Measurements from ENCODE around the gene MOV10.
"Not testable (repeated sequence)": the region's sequence is repeated elsewhere in the genome, so short reads cannot be mapped to it uniquely, and the experiment has no call there.

Gene MOV10, protein sequence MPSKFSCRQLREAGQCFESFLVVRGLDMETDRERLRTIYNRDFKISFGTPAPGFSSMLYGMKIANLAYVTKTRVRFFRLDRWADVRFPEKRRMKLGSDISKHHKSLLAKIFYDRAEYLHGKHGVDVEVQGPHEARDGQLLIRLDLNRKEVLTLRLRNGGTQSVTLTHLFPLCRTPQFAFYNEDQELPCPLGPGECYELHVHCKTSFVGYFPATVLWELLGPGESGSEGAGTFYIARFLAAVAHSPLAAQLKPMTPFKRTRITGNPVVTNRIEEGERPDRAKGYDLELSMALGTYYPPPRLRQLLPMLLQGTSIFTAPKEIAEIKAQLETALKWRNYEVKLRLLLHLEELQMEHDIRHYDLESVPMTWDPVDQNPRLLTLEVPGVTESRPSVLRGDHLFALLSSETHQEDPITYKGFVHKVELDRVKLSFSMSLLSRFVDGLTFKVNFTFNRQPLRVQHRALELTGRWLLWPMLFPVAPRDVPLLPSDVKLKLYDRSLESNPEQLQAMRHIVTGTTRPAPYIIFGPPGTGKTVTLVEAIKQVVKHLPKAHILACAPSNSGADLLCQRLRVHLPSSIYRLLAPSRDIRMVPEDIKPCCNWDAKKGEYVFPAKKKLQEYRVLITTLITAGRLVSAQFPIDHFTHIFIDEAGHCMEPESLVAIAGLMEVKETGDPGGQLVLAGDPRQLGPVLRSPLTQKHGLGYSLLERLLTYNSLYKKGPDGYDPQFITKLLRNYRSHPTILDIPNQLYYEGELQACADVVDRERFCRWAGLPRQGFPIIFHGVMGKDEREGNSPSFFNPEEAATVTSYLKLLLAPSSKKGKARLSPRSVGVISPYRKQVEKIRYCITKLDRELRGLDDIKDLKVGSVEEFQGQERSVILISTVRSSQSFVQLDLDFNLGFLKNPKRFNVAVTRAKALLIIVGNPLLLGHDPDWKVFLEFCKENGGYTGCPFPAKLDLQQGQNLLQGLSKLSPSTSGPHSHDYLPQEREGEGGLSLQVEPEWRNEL

DNA sequence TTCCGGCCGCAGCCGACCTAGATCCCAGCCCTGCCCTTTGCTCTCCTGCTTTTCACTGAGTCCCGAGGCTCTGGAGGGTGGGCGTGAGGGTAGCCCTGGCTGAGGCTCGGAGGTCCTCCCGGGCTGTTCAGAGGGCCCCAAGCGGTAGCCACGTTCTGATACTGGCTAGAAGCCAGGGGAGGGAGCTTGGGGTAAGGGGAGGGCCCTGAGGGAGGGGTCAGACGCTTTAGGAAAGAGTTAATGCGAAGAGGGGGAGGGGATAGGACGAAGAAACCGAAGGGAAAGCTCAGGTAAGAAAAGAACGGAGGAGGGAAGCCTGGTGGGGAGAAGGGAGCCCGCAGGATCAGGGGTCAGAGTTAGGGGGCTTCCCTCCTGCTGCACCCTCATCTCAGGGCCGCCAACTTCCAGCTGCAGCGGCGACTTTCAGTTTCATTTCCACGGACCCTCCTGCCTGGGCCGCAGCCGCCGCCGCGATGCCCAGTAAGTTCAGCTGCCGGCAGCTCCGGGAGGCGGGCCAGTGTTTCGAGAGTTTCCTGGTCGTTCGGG, at the start of gene MOV10:
Gene MOV10, plus strand, starts transcription at position 220 of the 546 bp plus-strand sequence. Its CDS starts 254 bp downstream, at position 474.
- peak; percentile 14 for DNase-seq

DNA sequence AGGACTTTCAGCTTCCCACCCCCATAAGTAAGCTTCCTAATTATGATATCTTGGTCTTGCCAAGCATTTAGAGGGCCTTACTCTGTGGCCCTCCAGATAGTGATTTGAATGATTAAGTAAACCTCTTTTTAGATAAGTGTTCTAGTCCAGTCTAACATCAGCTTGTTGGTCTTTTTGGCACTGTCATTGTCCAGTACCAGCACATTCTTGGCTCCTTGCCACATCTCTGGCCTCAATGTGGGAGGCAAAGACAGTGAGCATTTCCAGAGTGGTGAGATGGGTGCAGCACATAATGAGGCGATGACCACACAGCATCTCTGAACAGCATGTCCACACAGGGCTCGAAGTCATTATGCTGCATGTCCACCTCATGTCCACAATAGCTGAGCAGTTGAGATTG, 48.8 kb upstream of the MOV10 start:
- DNase-seq = no peak

DNA sequence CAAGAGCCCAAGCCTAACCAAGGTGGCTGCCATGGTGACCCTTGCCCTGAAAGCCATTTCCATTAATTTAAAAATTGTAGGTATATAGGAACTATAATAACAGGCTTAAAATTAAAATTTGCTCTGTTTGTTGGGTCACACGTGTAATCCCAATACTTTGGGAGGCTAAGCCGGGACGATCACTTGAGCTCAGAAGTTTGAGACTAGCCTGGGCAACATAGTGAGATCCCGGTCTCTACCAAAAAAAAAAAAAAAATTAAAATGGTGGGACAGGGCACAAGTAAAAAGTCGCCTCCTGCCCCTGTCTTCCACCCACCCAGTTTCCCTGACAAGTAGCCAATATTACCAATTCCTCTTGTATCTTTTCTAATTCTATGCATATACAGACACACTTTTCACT, 48.3 kb upstream of the MOV10 start:
- no peak for DNase-seq

GRCh38 chr1:112626887-112627286, 47.6 kb upstream of the MOV10 start:
- DNase-seq = no peak

DNA sequence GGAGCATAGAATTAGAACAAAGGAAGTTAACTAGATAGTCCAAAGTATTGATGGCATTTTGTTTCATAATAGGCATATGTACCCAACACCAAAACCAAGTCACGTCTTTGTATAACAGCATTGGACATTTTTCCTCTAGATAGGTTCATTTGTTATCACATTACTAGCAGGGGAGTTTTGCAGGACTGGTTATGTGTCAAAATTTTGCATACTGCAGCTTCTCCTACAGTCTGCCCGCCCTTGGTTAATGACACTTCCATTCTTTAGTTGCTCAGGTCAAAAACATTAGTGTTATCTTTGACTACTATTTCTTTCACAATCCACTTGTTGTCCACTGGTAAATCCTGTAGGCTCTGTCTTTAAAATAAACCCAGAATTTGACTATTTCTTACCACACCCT, 45.9 kb upstream of the MOV10 start:
- no peak for DNase-seq

- no peak for DNase-seq
Measured at GRCh38 chr1:112629256-112629655, 45.2 kb upstream of the MOV10 start.

GRCh38 chr1:112633628-112634027, 40.8 kb upstream of the MOV10 start:
- DNase-seq = no peak

DNA sequence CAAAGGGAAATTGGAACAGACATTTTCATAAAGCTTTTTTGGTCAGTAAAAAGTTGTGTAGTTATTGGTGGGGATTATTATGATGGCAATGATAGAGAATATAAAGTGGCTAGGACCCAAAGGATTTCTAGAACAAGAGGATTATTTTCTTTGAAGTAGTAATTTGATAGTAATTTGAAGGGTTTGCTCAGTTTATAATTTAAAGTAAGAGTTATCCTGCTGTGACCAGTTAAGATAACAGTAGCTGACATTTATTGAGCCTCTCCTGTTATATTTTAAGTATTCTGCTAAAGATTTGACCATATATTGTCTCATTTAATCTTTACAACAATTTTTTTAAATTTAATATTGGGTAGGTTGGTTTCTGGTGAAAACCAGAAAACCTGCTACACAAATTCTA, 40.1 kb upstream of the MOV10 start:
- DNase-seq = no peak

DNA sequence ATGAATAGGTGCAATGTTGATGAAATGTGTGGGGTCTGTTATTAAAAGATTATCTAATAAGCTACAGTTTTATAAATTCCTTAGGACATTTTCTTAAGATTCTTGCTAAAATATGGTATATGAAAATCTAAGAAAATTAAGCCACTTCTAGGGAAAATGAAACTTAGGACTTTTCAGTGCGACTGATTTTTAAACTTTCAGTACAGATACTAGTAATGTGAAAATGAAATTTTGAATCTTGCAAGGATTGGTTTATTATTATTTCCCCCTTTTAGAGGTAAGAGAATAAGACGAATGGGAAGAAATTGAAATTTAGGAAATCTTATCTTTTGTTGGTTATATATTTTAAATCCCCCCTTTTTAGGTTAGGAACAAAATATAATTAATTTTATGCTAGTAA, 38.4 kb upstream of the MOV10 start:
- no peak for DNase-seq

GRCh38 chr1:112636597-112637253, 37.7 kb upstream of the MOV10 start:
- DNase-seq = no peak

DNA sequence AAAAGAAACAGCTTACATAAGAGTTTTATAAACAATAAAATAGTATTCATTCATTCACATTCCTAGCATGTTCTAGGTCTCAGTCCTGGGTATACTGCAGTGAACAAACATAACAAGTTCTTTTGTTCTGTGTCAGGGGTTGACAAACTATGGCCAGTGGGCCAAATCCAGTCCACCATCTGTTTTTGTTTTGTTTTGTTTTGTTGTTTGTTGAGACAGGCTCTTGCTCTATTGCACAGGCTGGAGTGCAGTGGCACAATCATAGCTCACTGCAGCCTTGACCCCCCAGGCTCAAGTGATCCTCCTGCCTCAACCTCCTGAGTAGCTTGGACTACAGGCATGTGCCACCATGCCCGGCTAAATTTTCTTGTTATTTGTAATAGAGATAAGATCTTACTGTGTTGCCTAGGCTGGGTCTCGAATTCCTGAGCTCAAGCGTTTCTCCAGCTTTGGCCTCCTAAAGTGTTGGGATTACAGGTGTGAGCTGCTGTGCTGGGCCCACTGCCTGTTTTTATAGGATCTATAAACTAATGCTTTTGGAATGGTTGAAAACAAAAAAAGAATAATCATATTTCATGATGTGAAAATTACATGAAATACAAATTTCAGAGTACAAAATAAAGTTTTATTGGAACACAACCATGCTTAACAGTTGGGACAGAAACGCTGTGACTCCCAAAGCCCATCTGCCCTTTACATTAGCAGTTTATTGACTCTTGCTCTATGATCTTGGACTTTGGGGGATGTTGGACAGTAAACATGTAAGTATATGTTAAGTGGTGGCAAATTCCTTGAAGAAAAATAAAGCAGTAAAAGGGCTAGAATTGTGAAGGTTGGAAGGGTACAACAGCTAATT, 37.0 kb upstream of the MOV10 start:
- no peak for DNase-seq

- DNase-seq = no peak
Measured at GRCh38 chr1:112638110-112638428, 36.4 kb upstream of the MOV10 start.

- DNase-seq = not testable (repeated sequence)
Measured at GRCh38 chr1:112640437-112640836, 34.0 kb upstream of the MOV10 start.

DNA sequence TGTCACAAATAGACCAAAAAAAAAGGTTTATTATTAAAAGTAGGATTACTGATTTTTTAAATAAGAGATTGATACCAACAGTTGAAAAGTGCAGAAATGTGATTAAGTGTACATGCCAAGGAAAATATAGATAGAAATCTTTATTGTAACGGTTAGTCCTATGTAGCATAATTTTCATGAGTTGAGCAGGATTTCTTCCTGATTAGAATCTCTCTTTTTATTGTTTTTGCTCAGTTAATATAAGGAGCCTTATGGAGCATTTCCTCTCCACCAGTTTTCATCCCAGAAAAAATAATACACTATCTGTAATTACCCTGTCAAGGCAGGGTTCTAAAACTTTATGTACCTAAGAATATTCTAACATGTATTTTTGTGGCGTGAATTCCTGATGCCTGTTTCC, 31.4 kb upstream of the MOV10 start:
- DNase-seq = no peak

- no peak for DNase-seq
Measured at GRCh38 chr1:112646225-112646624, 28.2 kb upstream of the MOV10 start.

DNA sequence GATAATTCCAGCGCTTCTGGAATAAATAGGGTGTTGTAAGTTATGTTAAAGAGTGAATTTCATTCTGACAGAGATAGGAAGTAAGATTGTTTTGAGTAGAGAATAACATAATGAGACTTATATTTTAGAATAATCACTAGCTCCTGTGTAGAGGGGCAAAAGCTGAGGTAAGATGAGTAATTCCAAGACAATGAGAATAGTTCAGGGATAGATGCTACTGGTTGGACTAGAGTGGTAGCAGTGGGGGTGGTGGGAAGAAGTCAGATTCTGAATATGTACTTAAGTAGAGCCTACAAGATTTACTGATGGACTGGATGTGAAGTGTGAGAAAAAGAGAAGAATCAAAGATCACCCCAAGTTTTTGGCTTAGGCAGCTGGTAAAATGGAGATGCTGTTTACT, 23.3 kb upstream of the MOV10 start:
- DNase-seq = no peak

GRCh38 chr1:112665857-112666256, 8.6 kb upstream of the MOV10 start:
- DNase-seq = no peak

DNA sequence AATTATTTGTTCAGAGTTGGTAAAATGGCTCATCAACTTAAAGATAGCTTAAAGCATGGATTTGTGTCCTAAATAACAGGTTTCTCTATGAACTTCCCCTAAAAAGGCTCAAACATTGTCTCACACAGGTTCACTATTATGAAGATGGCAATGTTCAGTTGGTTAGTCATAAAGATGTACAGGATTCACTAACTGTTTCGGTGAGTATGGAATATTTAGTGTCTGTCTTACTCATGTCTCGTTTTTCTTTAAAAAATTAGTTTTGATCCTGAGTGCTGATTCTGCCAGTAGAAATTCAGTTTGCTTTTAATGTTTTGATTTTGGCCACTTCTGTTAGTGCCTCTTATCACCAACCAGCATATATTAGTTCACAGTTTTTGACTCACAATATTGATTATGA, 7.5 kb upstream of the MOV10 start:
- DNase-seq = no peak

- DNase-seq = no peak
Measured at GRCh38 chr1:112672009-112672408, 2.5 kb upstream of the MOV10 start.

DNA sequence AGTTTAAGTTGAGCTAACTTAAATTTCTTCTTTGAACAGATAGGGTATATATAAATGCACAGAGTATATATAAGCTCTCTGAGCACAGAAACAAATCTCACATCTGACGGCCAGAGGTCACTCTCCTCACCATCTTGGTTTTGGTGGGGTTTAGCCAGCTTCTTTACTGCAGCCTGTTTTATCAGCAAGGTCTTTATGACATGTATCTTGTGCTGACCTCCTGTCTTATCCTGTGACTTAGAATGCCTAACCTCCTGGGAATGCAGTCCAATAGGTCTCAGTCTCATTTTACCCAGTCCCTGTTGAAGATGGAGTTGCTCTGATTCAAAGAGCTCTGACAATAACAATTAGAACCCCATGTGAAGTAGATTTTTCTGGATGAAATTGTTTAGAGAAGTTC, 1.6 kb upstream of the MOV10 start:
- no peak for DNase-seq

DNA sequence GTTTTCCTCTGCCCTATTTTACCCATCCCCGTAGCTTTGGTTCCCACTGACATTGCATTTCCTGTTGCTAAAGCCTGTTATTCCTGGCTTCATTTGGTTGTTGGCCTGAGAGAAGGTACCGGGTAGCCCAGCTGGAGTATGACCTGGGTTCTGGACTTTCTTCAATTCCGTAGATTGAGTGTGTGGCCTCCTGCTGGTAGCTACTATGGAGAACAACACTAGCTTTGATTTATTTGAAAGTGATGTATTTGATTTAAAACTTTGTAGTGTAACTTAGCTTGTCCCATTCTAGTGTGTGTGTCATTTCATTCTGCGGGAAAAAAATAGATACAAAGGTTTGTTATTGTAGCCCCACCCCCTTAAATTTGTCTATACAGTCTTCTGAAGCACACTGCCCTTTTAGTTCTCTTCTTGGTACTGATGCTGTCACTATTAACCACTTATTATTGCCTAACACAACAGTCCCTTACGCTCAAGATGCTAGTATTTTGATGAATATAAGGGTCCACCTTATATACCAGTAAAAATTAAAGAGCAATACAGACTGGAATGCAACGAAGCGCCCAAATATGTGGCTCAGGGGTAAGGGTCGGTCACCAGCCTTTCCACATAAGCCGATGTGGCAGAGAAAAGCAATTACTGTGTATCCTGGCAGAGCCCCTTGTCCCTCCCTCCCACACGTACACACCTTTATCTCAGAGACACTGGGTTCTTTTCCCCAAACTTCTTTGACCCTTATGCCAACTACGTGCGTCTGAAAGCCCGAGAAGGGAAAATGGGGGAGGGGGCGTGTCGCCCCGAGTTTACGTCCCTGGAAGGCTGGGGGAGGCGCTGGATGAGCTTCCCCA, 643 bp upstream of the MOV10 start:
- no peak for DNase-seq

Data from NCI-H1436 treated with DMSO at 0.1 percent for 48 hours (cell line).